Liver (tissue), 3 donors: Measurements from ENCODE around the gene TAGLN2.

Experiments
- EGR1 ChIP-seq, 2 donors: IDR thresholded peaks; 2 replicates each; pipeline ENCODE4 v1.6.1; 2016 to 2018; ENCODE audit warnings: antibody characterized with exemption in 2 of 2, low read depth in 2 of 2
- FOXA2 ChIP-seq: IDR thresholded peaks from 2 replicates; pipeline ENCODE4 v1.6.1; 2016; ENCODE audit warnings: antibody characterized with exemption
- GABPA ChIP-seq, 2 donors: IDR thresholded peaks in 1 of 2; conservative IDR thresholded peaks in 1 of 2; 2 replicates each; pipeline ENCODE4 v1.6.1; 2016; ENCODE audit warnings: antibody characterized with exemption in 2 of 2, mild to moderate bottlenecking in 1 of 2, moderate library complexity in 1 of 2
- JUND ChIP-seq, 2 donors: IDR thresholded peaks; 2 replicates each; pipeline ENCODE4 v1.6.1; 2016; ENCODE audit warnings: antibody characterized with exemption in 2 of 2
- RXRA ChIP-seq, 2 donors: IDR thresholded peaks; 2 replicates each; pipeline ENCODE4 v1.6.1; 2017 to 2018; ENCODE audit warnings: antibody characterized with exemption in 2 of 2, mild to moderate bottlenecking in 1 of 2
- TAF1 ChIP-seq: conservative IDR thresholded peaks from 2 replicates; pipeline ENCODE4 v1.6.1; 2016; ENCODE audit warnings: antibody characterized with exemption, mild to moderate bottlenecking
- TF ChIP-seq, protein P1 (sequence below): IDR thresholded peaks from 2 replicates; pipeline ENCODE4 v1.6.1; 2016; ENCODE audit warnings: antibody characterized with exemption
- TF ChIP-seq, protein P2 (sequence below): fragments of 150-350 bp; IDR thresholded peaks from 2 replicates; pipeline ENCODE4 v1.5.1; 2017; ENCODE audit warnings: improper control_type of control experiment, low read depth, low read length; ENCODE audit not compliant: missing input control
- TF ChIP-seq, protein P3 (sequence below): IDR thresholded peaks from 2 replicates; pipeline ENCODE4 v1.6.1; 2016; ENCODE audit warnings: antibody characterized with exemption, mild to moderate bottlenecking
- TF ChIP-seq, protein P4 (sequence below): IDR thresholded peaks from 2 replicates; pipeline ENCODE4 v1.6.1; 2016; ENCODE audit warnings: antibody characterized with exemption
- donor health status: healthy.
- donor health status: healthy.

DNA sequence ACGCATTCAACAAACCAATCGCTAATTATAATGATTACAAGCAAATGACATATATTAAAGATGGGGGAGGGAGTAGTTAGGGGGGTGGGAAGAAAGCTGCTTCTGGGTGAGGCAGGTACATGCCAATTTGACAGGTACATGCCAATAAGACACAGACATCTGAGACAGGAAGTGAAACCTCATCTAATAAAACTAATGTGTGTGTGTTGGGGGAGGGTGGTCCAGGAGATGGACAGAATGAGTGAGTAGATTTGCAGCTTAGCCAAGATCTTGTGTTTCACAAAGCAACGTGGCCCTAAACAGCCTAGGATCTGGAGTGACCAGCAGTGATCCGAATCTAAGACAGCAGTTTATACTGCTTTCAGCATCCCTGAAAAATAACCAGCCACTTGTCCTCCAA lies 36.1 kb downstream of the TAGLN2 start:
- TF ChIP-seq, protein P1, sequence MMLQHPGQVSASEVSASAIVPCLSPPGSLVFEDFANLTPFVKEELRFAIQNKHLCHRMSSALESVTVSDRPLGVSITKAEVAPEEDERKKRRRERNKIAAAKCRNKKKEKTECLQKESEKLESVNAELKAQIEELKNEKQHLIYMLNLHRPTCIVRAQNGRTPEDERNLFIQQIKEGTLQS: no peak
- TF ChIP-seq TAF1 (no peak), EGR1 (IDR thresholded peaks at IDR 0.05; ENCODE audit: low read depth in 2 of 2) (no peak), JUND (IDR thresholded peaks at IDR 0.05) (no peak), FOXA2 (no peak), RXRA (IDR thresholded peaks at IDR 0.05) (no peak), GABPA (IDR thresholded peaks at IDR 0.05 in 1 of 2, conservative IDR thresholded peaks at IDR 0.05 in 1 of 2) (no peak)
- TF ChIP-seq, protein P2, sequence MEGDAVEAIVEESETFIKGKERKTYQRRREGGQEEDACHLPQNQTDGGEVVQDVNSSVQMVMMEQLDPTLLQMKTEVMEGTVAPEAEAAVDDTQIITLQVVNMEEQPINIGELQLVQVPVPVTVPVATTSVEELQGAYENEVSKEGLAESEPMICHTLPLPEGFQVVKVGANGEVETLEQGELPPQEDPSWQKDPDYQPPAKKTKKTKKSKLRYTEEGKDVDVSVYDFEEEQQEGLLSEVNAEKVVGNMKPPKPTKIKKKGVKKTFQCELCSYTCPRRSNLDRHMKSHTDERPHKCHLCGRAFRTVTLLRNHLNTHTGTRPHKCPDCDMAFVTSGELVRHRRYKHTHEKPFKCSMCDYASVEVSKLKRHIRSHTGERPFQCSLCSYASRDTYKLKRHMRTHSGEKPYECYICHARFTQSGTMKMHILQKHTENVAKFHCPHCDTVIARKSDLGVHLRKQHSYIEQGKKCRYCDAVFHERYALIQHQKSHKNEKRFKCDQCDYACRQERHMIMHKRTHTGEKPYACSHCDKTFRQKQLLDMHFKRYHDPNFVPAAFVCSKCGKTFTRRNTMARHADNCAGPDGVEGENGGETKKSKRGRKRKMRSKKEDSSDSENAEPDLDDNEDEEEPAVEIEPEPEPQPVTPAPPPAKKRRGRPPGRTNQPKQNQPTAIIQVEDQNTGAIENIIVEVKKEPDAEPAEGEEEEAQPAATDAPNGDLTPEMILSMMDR: no peak
- TF ChIP-seq, protein P3, sequence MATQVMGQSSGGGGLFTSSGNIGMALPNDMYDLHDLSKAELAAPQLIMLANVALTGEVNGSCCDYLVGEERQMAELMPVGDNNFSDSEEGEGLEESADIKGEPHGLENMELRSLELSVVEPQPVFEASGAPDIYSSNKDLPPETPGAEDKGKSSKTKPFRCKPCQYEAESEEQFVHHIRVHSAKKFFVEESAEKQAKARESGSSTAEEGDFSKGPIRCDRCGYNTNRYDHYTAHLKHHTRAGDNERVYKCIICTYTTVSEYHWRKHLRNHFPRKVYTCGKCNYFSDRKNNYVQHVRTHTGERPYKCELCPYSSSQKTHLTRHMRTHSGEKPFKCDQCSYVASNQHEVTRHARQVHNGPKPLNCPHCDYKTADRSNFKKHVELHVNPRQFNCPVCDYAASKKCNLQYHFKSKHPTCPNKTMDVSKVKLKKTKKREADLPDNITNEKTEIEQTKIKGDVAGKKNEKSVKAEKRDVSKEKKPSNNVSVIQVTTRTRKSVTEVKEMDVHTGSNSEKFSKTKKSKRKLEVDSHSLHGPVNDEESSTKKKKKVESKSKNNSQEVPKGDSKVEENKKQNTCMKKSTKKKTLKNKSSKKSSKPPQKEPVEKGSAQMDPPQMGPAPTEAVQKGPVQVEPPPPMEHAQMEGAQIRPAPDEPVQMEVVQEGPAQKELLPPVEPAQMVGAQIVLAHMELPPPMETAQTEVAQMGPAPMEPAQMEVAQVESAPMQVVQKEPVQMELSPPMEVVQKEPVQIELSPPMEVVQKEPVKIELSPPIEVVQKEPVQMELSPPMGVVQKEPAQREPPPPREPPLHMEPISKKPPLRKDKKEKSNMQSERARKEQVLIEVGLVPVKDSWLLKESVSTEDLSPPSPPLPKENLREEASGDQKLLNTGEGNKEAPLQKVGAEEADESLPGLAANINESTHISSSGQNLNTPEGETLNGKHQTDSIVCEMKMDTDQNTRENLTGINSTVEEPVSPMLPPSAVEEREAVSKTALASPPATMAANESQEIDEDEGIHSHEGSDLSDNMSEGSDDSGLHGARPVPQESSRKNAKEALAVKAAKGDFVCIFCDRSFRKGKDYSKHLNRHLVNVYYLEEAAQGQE: no peak
- TF ChIP-seq, protein P4, sequence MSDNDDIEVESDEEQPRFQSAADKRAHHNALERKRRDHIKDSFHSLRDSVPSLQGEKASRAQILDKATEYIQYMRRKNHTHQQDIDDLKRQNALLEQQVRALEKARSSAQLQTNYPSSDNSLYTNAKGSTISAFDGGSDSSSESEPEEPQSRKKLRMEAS: no peak
